SK-N-SH treated with all-trans-retinoic acid at 6 μM for 48 hours (cell line): ENCODE measurements around the gene RMDN2.
A peak's percentile ranks its signal among the peaks of the same experiment; 100 is the strongest.

Experiments
- ATAC-seq: fragments of 200-7000 bp; cut with Tn5 transposase; 3 replicates; pipeline ENCODE4 v1.9.1; 2020; ENCODE audit warnings: mild to moderate bottlenecking, moderate library complexity
- ARNTL ChIP-seq: fragments of 450-650 bp; formaldehyde crosslinking; IDR thresholded peaks from 2 replicates; pipeline ENCODE4 v1.5.0; 2020; ENCODE audit warnings: low read depth, mild to moderate bottlenecking, moderate library complexity, borderline replicate concordance
- CREB5 ChIP-seq: fragments of 250-450 bp; sonication (Bioruptor Pico); IDR thresholded peaks from 2 replicates; pipeline ENCODE4 v1.5.1; 2020; ENCODE audit warnings: low read depth, mild to moderate bottlenecking, moderate library complexity
- CSDC2 ChIP-seq: fragments of 250-450 bp; sonication (Bioruptor Pico); IDR thresholded peaks from 2 replicates; pipeline ENCODE4 v1.5.0; 2020; ENCODE audit warnings: mild to moderate bottlenecking, moderate library complexity
- ESRRG ChIP-seq: fragments of 250-450 bp; sonication (Bioruptor Pico); IDR thresholded peaks from 2 replicates; pipeline ENCODE4 v1.6.1; 2021; ENCODE audit warnings: mild to moderate bottlenecking
- GLIS3 ChIP-seq: fragments of 250-450 bp; sonication (Bioruptor Pico); IDR thresholded peaks from 2 replicates; pipeline ENCODE4 v1.5.0; 2020; ENCODE audit warnings: mild to moderate bottlenecking, moderate library complexity
- ISL1 ChIP-seq: fragments of 250-450 bp; sonication (Bioruptor Pico); IDR thresholded peaks from 2 replicates; pipeline ENCODE4 v2.1.2; 2022; ENCODE audit warnings: mild to moderate bottlenecking, moderate library complexity
- OSR1 ChIP-seq: fragments of 250-450 bp; sonication (Bioruptor Pico); IDR thresholded peaks from 2 replicates; pipeline ENCODE4 v1.8.0; 2022; ENCODE audit warnings: moderate library complexity, mild to moderate bottlenecking, inconsistent platforms
- PATZ1 ChIP-seq: fragments of 250-450 bp; sonication (Bioruptor Pico); IDR thresholded peaks from 2 replicates; pipeline ENCODE4 v1.8.0; 2020; ENCODE audit warnings: mild to moderate bottlenecking, moderate library complexity, borderline replicate concordance
- POU6F1 ChIP-seq: fragments of 250-450 bp; sonication (Bioruptor Pico); IDR thresholded peaks from 2 replicates; pipeline ENCODE4 v1.8.0; 2021; ENCODE audit warnings: low read depth, mild to moderate bottlenecking, moderate library complexity, borderline replicate concordance
- PPARA ChIP-seq: fragments of 250-450 bp; sonication (Bioruptor Pico); IDR thresholded peaks from 2 replicates; pipeline ENCODE4 v1.5.0; 2020; ENCODE audit warnings: mild to moderate bottlenecking, borderline replicate concordance
- RARB ChIP-seq: fragments of 250-450 bp; sonication (Bioruptor Pico); IDR thresholded peaks from 2 replicates; pipeline ENCODE4 v1.8.0; 2021; ENCODE audit warnings: mild to moderate bottlenecking, moderate library complexity
- SNAI2 ChIP-seq: fragments of 250-450 bp; sonication (Bioruptor Pico); IDR thresholded peaks from 2 replicates; pipeline ENCODE4 v1.5.0; 2020; ENCODE audit warnings: mild to moderate bottlenecking, moderate library complexity
- TCF4 ChIP-seq: fragments of 250-450 bp; sonication (Bioruptor Pico); IDR thresholded peaks from 2 replicates; pipeline ENCODE4 v1.8.0; 2021; ENCODE audit warnings: mild to moderate bottlenecking, moderate library complexity, borderline replicate concordance
- TOX ChIP-seq: fragments of 250-450 bp; sonication (Bioruptor Pico); IDR thresholded peaks from 2 replicates; pipeline ENCODE4 v1.8.0; 2021; ENCODE audit warnings: mild to moderate bottlenecking, moderate library complexity, borderline replicate concordance
- TSHZ2 ChIP-seq: fragments of 250-450 bp; sonication (Bioruptor Pico); IDR thresholded peaks from 2 replicates; pipeline ENCODE4 v1.5.0; 2020; ENCODE audit warnings: mild to moderate bottlenecking, moderate library complexity
- ZC3H10 ChIP-seq: fragments of 250-450 bp; sonication (Bioruptor Pico); IDR thresholded peaks from 2 replicates; pipeline ENCODE4 v1.5.1; 2021; ENCODE audit warnings: mild to moderate bottlenecking, moderate library complexity
- ZFP3 ChIP-seq: fragments of 250-450 bp; sonication (Bioruptor Pico); IDR thresholded peaks from 2 replicates; pipeline ENCODE4 v1.5.0; 2020; ENCODE audit warnings: mild to moderate bottlenecking, moderate library complexity
- ZFP30 ChIP-seq: fragments of 450-650 bp; formaldehyde crosslinking; IDR thresholded peaks from 2 replicates; pipeline ENCODE4 v1.5.0; 2022; ENCODE audit warnings: mild to moderate bottlenecking, moderate library complexity
- ZNF565 ChIP-seq: fragments of 450-650 bp; formaldehyde crosslinking; conservative IDR thresholded peaks from 2 replicates; pipeline ENCODE4 v1.5.0; 2020; ENCODE audit warnings: low read depth, mild to moderate bottlenecking, moderate library complexity
- ZNF70 ChIP-seq: fragments of 450-650 bp; formaldehyde crosslinking; IDR thresholded peaks from 2 replicates; pipeline ENCODE4 v1.5.0; 2020; ENCODE audit warnings: mild to moderate bottlenecking, moderate library complexity
- ZNF8 ChIP-seq: fragments of 450-650 bp; formaldehyde crosslinking; IDR thresholded peaks from 2 replicates; pipeline ENCODE4 v1.5.0; 2020; ENCODE audit warnings: mild to moderate bottlenecking, moderate library complexity

Gene RMDN2

GRCh38 chr2:38057651-38058410, 132.7 kb downstream of the RMDN2 start:
- no peak for TF ChIP-seq TSHZ2 (CRISPR knock-in tag)
- no peak for TF ChIP-seq CREB5 (CRISPR knock-in tag)
- no peak for TF ChIP-seq ZNF70
- no peak for TF ChIP-seq ZNF8
- TF ChIP-seq RARB (CRISPR knock-in tag), result no peak
- TF ChIP-seq GLIS3, result no peak
- TF ChIP-seq TCF4 (CRISPR knock-in tag), result no peak
- no peak for TF ChIP-seq ZFP30
- TF ChIP-seq TOX (CRISPR knock-in tag), result no peak
- TF ChIP-seq SNAI2, result no peak
- TF ChIP-seq ARNTL, result no peak
- no peak for TF ChIP-seq ZFP3
- no peak for TF ChIP-seq CSDC2 (CRISPR knock-in tag)
- TF ChIP-seq PPARA (CRISPR knock-in tag), result no peak
- no peak for TF ChIP-seq OSR1
- ATAC-seq, result peak; percentile 41; the same call in 1 of the 3 replicates

GRCh38 chr2:38060236-38061018, 135.3 kb downstream of the RMDN2 start:
- no peak for ATAC-seq
- TF ChIP-seq GLIS3 (no peak), OSR1 (no peak)

GRCh38 chr2:38064801-38065501, 139.9 kb downstream of the RMDN2 start:
- TF ChIP-seq ESRRG (CRISPR knock-in tag), result no peak
- TF ChIP-seq POU6F1, result no peak
- no peak for TF ChIP-seq TCF4 (CRISPR knock-in tag)
- TF ChIP-seq ZNF8, result no peak
- no peak for TF ChIP-seq ZNF565
- TF ChIP-seq CREB5 (CRISPR knock-in tag), result no peak
- no peak for TF ChIP-seq PATZ1
- no peak for TF ChIP-seq TSHZ2 (CRISPR knock-in tag)
- no peak for TF ChIP-seq ISL1 (CRISPR knock-in tag)
- no peak for TF ChIP-seq OSR1
- TF ChIP-seq GLIS3, result no peak
- no peak for TF ChIP-seq ZC3H10
- no peak for TF ChIP-seq RARB (CRISPR knock-in tag)
- TF ChIP-seq TOX (CRISPR knock-in tag), result no peak
- TF ChIP-seq ZFP30, result no peak
- no peak for TF ChIP-seq PPARA (CRISPR knock-in tag)
- no peak for TF ChIP-seq SNAI2

More at GRCh38 chr2:38064801-38065501, 139.9 kb downstream of the RMDN2 start:
- ATAC-seq, result no peak
